HG02759 (cell line): ENCODE data around the gene NUAK2.
"Not testable (repeated sequence)": the region's sequence is repeated elsewhere in the genome, so short reads cannot be mapped to it uniquely, and the experiment has no call there.

Source experiments
- ATAC-seq: cut with Tn5 transposase; IDR thresholded peaks from one replicate; pipeline ENCODE4 v1.9.1; 2021; ENCODE audit warnings: mild to moderate bottlenecking, moderate library complexity; ENCODE audit not compliant: unreplicated experiment

The NUAK2 gene

GRCh38 chr1:205298191-205298994 is 23.2 kb downstream of the NUAK2 start:
- ATAC-seq = no peak

GRCh38 chr1:205297546-205298177 is 23.9 kb downstream of the NUAK2 start:
- ATAC-seq = not testable (repeated sequence)

- ATAC-seq = no peak
These were observed 25.4 kb downstream of the NUAK2 start for GRCh38 chr1:205296154-205296553.

- no peak for ATAC-seq
These were observed 26.6 kb downstream of the NUAK2 start for GRCh38 chr1:205294934-205295333.

- no peak for ATAC-seq
These were observed 27.2 kb downstream of the NUAK2 start for GRCh38 chr1:205294175-205294917.

- no peak for ATAC-seq
These were observed 28.0 kb downstream of the NUAK2 start for GRCh38 chr1:205293350-205294074.

- no peak for ATAC-seq
These were observed 29.9 kb downstream of the NUAK2 start for GRCh38 chr1:205291596-205291995.

- peak; percentile 85 for ATAC-seq
These were observed 33.6 kb downstream of the NUAK2 start for GRCh38 chr1:205287767-205288559.

- no peak for ATAC-seq
These were observed 34.5 kb downstream of the NUAK2 start for GRCh38 chr1:205287076-205287475.

- peak; percentile 36 for ATAC-seq
These were observed 35.1 kb downstream of the NUAK2 start for GRCh38 chr1:205286335-205286950.

GRCh38 chr1:205285381-205286101 is 36.0 kb downstream of the NUAK2 start:
- peak; percentile 32 for ATAC-seq

GRCh38 chr1:205284420-205285144 is 37.0 kb downstream of the NUAK2 start:
- no peak for ATAC-seq

GRCh38 chr1:205283270-205284147 is 38.0 kb downstream of the NUAK2 start:
- ATAC-seq = no peak

- ATAC-seq = not testable (repeated sequence)
These were observed 40.7 kb downstream of the NUAK2 start for GRCh38 chr1:205280666-205281395.

- no peak for ATAC-seq
These were observed 41.6 kb downstream of the NUAK2 start for GRCh38 chr1:205279986-205280385.

GRCh38 chr1:205276689-205277065 is 44.9 kb downstream of the NUAK2 start:
- no peak for ATAC-seq
